Measurements from ENCODE around the gene APRT. TPM values are rescaled to one million over a fixed set of nuclear protein-coding genes. Genes with fewer than 3 reads are reported as not detected.
"Not testable (repeated sequence)": the region's sequence is repeated elsewhere in the genome, so short reads cannot be mapped to it uniquely, and the experiment has no call there.

APRT gene
- total RNA-seq, 1 experiment from 2014 or later, result 266 TPM

DNA sequence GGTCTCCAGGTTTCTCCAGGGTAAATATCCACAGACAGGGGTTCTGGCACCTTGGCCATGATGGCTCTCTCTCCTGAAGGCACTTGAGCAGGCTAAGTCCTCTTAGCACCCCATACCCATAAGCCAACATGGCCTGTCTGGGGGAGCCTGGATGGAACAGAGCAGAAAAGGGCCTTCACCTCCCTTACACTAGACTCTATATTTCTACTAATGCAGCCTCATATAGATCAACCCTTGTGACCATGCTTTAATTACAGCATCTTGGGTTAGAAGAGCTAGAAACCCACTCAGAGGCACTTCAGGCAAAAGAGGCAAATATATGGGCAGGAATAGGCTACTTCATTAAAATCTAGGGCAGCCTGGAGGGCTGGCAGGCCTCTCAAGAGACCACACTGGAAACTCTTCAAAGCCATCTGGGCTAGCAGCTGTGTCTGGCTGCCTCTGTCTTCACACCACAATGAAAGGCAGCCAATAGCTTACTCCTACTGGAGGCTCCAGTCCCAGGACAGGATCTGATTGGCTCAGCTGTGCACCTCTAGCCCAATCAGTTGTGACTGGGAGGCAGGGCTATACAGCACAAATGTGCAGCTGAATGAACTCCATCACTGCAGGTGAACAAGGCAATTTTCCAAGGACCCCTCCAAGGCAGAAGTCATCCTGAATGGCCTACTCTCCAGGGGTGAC is 12.8 kb downstream of the APRT start:
- in situ Hi-C loops (cut with HindIII; ENCODE audit: low sequenced_read_pairs), result no loop called here
- DNase-seq (ENCODE audit: low spot score), result no peak

DNA sequence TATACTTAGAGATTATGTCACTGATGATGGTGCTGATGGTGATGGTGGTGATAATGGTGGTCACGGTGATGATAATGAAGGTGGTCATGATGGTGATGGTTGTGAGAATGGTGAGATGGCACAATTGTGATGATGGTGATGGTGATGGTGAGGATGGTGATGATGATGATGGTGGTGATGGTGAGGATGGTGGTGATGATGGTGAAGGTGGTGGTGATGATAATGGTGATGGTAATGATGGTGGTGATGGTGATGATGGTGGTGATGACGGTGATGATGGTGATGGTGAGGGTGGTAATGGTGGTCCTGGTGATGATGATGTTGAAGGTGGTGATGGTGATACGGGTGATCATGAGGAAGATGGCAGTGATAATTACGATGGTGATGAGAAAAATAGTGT is 13.7 kb downstream of the APRT start:
- in situ Hi-C loops (cut with HindIII; ENCODE audit: low sequenced_read_pairs), result no loop called here
- no peak for DNase-seq (ENCODE audit: low spot score)

GRCh38 chr16:88796278-88796677 is 15.4 kb downstream of the APRT start:
- DNase-seq (ENCODE audit: low spot score), result no peak
- in situ Hi-C loops (cut with HindIII; ENCODE audit: low sequenced_read_pairs), result no loop called here

GRCh38 chr16:88793251-88793954 is 18.3 kb downstream of the APRT start:
- in situ Hi-C loops (cut with HindIII; ENCODE audit: low sequenced_read_pairs), result no loop called here
- no peak for DNase-seq (ENCODE audit: low spot score)

DNA sequence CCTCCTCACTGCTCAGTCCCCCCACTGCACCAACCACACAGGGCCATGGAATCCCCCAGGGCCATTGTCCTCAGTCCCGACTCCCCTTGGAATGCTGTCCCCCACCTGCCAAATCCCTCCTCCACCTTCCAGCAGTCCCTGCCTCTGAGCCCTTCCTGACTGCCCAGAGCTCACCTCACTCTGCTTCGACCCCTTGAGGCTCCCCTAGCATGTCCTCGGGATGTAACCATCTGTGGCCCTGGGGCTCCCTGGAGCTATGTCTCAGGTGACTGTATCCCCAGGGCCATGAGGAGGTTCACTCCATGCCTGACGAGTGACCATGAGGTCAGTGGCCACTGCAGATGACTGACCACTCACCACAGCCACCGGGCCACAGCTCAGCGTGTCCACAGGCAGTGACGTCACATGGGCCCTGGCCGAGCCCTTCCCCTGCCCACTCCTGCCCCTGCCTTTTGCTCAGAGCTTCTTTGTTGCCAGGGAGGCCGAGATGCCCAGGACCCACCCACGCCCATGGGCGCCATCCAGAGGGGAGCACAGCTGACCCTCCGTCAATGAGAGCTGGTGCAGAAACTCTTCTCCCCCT is 19.0 kb downstream of the APRT start:
- in situ Hi-C loops (cut with HindIII; ENCODE audit: low sequenced_read_pairs), result no loop called here

GRCh38 chr16:88792078-88792550 is 19.6 kb downstream of the APRT start:
- in situ Hi-C loops (cut with HindIII; ENCODE audit: low sequenced_read_pairs), result no loop called here
- no peak for DNase-seq (ENCODE audit: low spot score)

More for the DNA sequence above, 19.0 kb downstream of the APRT start:
- DNase-seq (ENCODE audit: low spot score), result no peak

GRCh38 chr16:88790312-88791211 is 21.2 kb downstream of the APRT start:
- no peak for DNase-seq (ENCODE audit: low spot score)
- in situ Hi-C loops (cut with HindIII; ENCODE audit: low sequenced_read_pairs), result no loop called here

DNA sequence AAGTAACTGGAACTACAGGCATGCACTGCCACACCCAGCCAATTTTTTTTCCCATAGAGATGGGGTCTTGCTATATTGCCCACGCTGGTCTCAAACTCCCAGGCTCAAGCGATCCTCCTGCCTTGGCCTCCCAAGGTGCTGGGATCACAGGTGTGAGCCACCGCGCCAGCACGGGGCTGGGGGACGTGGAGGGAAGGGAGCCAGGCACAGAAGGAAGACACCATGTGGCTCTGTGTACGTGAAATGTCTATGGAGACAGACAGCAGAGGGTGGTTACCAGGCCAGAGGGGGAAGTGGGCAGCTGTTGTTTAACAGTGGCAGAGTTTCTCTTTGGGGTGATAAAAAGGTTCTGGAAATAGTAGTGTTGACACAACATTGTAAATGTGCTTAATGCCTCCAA is 22.1 kb downstream of the APRT start:
- DNase-seq (ENCODE audit: low spot score), result no peak

GRCh38 chr16:88788749-88789148 is 23.0 kb downstream of the APRT start:
- DNase-seq (ENCODE audit: low spot score), result not testable (repeated sequence)
- in situ Hi-C loops (cut with HindIII; ENCODE audit: low sequenced_read_pairs), result loop anchor here (5.0 kb wide), 1 partner anchor 36 kb away; no protein-coding TSS in a partner anchor

More for the DNA sequence above, 22.1 kb downstream of the APRT start:
- in situ Hi-C loops (cut with HindIII; ENCODE audit: low sequenced_read_pairs), result loop anchor here (5.0 kb wide), 1 partner anchor 37 kb away; no protein-coding TSS in a partner anchor

- DNase-seq (ENCODE audit: low spot score), result no peak
- in situ Hi-C loops (cut with HindIII; ENCODE audit: low sequenced_read_pairs), result loop anchor here (5.0 kb wide), 1 partner anchor 35 kb away; no protein-coding TSS in a partner anchor
Observed at GRCh38 chr16:88787579-88788314, 24.0 kb downstream of the APRT start.

GRCh38 chr16:88785106-88785924 is 26.4 kb downstream of the APRT start, which contains the start of gene PIEZO1:
Gene PIEZO1, minus strand, starts transcription at chr16:88785220. Its CDS starts 256 bp downstream, at chr16:88784964.
- in situ Hi-C loops (cut with HindIII; ENCODE audit: low sequenced_read_pairs), result loop anchor here (5.0 kb wide), 1 partner anchor 33 kb away; no protein-coding TSS in a partner anchor
- DNase-seq (ENCODE audit: low spot score), result no peak

GRCh38 chr16:88784856-88785105 is 26.9 kb downstream of the APRT start:
- in situ Hi-C loops (cut with HindIII; ENCODE audit: low sequenced_read_pairs), result loop anchor here (5.0 kb wide), 1 partner anchor 32 kb away; no protein-coding TSS in a partner anchor

GRCh38 chr16:88784074-88784855 is 27.5 kb downstream of the APRT start:
- in situ Hi-C loops (cut with HindIII; ENCODE audit: low sequenced_read_pairs), result no loop called here
- peak; percentile 38 for DNase-seq (ENCODE audit: low spot score)

More at GRCh38 chr16:88784856-88785105, 26.9 kb downstream of the APRT start:
- DNase-seq (ENCODE audit: low spot score), result no peak

DNA sequence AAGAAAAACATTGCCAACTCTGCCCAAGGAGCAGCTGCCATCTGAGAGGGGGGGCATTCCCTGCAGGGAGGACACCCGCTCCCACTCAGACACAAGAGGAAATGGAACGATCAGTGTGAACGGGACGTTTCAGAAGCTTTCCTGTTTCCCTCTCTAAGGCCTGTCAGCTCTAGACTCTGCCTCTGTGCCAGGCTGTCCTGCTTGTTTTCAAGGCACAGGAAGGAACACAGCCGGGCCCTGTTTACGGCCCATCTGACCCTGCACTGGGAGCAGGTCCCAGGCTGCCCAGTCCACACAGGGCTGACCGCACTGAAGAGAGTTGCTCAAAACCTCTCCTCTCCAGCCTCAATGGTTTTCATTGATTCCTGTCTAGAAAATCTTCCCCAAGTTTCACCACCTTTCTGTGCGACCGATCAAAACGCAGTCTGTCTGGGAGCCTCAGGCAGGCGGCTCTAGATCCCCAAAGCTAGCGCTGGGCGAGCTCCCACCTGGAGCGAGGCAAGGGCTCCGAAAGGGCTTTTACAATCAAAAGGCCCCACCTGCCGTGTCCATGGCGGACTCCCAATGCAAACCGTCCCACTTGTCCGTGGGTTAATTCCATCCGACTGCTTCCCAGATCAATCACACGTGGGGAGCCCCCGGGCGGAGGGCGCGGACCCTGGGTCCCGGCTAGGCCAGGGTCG is 28.2 kb downstream of the APRT start:
- peak; percentile 98 for DNase-seq (ENCODE audit: low spot score)
- in situ Hi-C loops (cut with HindIII; ENCODE audit: low sequenced_read_pairs), result no loop called here

GRCh38 chr16:88782454-88783390 is 29.0 kb downstream of the APRT start:
- peak; percentile 79 for DNase-seq (ENCODE audit: low spot score)
- in situ Hi-C loops (cut with HindIII; ENCODE audit: low sequenced_read_pairs), result no loop called here
